ENCODE measurements around the gene SEC31B. TPM values are rescaled to one million over a fixed set of nuclear protein-coding genes. Genes with fewer than 3 reads are reported as not detected.

Gene SEC31B
- total RNA-seq, 2 donors from 2014 or later: 6.3 to 13.2 TPM

- intact Hi-C loops (cut with DNase I): no loop called here
- H3K9me3 ChIP-seq: no peaks in the 10 kb centered on the region
- no peaks in the 10 kb centered on the region for H3K4me1 ChIP-seq
Observed at GRCh38 chr10:100506596-100507356, 12.9 kb downstream of the SEC31B start.

GRCh38 chr10:100505164-100505563 lies 14.5 kb downstream of the SEC31B start:
- H3K36me3 ChIP-seq: no peaks in the 10 kb centered on the region
- intact Hi-C loops (cut with DNase I): no loop called here
- DNase-seq: no peak
- H3K9me3 ChIP-seq: no peaks in the 10 kb centered on the region
- no peak overlapping the region for H3K9ac ChIP-seq (ENCODE audit: low read depth in 2 of 2, low read length in 2 of 2)
- H3K4me3 ChIP-seq: no peak overlapping the region
- H3K27me3 ChIP-seq: no peaks in the 10 kb centered on the region
- H3K4me1 ChIP-seq: no peaks in the 10 kb centered on the region
- no peak for TF ChIP-seq CTCF (IDR thresholded peaks at IDR 0.05)
- H3K27ac ChIP-seq: no peak overlapping the region

More at GRCh38 chr10:100506596-100507356, 12.9 kb downstream of the SEC31B start:
- H3K4me3 ChIP-seq: no peak overlapping the region
- no peak overlapping the region for H3K27ac ChIP-seq
- no peaks in the 10 kb centered on the region for H3K36me3 ChIP-seq
- no peak for DNase-seq
- TF ChIP-seq CTCF (IDR thresholded peaks at IDR 0.05): no peak
- H3K9ac ChIP-seq (ENCODE audit: low read depth in 2 of 2, low read length in 2 of 2): no peak overlapping the region
- H3K27me3 ChIP-seq: no peaks in the 10 kb centered on the region

- no peak overlapping the region for H3K27ac ChIP-seq
- no peak for DNase-seq
- H3K27me3 ChIP-seq: no peaks in the 10 kb centered on the region
- no peaks in the 10 kb centered on the region for H3K4me1 ChIP-seq
- intact Hi-C loops (cut with DNase I): no loop called here
- no peak overlapping the region for H3K9ac ChIP-seq (ENCODE audit: low read depth in 2 of 2, low read length in 2 of 2)
- no peak for TF ChIP-seq CTCF (IDR thresholded peaks at IDR 0.05)
- no peaks in the 10 kb centered on the region for H3K9me3 ChIP-seq
- H3K4me3 ChIP-seq: no peak overlapping the region
- H3K36me3 ChIP-seq: no peaks in the 10 kb centered on the region
Observed at GRCh38 chr10:100504096-100504495, 15.6 kb downstream of the SEC31B start.

- H3K27ac ChIP-seq: no peak overlapping the region
- no peak for DNase-seq
- no peaks in the 10 kb centered on the region for H3K4me1 ChIP-seq
- TF ChIP-seq CTCF (IDR thresholded peaks at IDR 0.05): no peak
- H3K9ac ChIP-seq (ENCODE audit: low read depth in 2 of 2, low read length in 2 of 2): no peak overlapping the region
- no peaks in the 10 kb centered on the region for H3K36me3 ChIP-seq
- H3K27me3 ChIP-seq: no peaks in the 10 kb centered on the region
- intact Hi-C loops (cut with DNase I): no loop called here
- H3K9me3 ChIP-seq: no peaks in the 10 kb centered on the region
- H3K4me3 ChIP-seq: no peak overlapping the region
Observed at GRCh38 chr10:100502926-100503494, 16.7 kb downstream of the SEC31B start.

- intact Hi-C loops (cut with DNase I): no loop called here
- no peaks in the 10 kb centered on the region for H3K36me3 ChIP-seq
Observed at GRCh38 chr10:100501423-100501822, 18.2 kb downstream of the SEC31B start.

More at GRCh38 chr10:100501423-100501822, 18.2 kb downstream of the SEC31B start:
- no peak overlapping the region for H3K9ac ChIP-seq (ENCODE audit: low read depth in 2 of 2, low read length in 2 of 2)
- H3K27ac ChIP-seq: no peak overlapping the region
- DNase-seq: no peak
- no peak for TF ChIP-seq CTCF (IDR thresholded peaks at IDR 0.05)
- no peaks in the 10 kb centered on the region for H3K9me3 ChIP-seq
- H3K27me3 ChIP-seq: no peaks in the 10 kb centered on the region
- no peak overlapping the region for H3K4me3 ChIP-seq
- no peaks in the 10 kb centered on the region for H3K4me1 ChIP-seq

Measured in colonic mucosa (tissue), 4 donors.